ENCODE results near the gene RGS14.

DNA sequence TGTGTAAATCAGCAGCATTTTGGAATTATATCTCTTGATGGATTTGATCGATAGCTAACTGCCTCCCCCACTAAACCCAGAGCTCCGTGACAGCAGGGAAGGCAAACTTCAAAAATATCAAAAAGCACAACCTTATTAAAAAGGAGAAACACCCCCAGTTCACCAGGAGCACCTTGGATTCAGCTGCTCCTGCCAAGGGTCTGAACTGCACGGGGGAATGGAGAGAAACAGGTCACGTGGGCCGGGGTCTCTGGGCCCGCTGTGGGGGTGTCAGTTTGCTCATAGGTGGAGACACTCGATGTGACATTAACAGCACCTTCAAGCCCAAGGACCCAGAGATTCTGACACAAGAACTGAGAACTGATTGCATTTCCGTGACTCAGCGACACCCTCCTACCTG lies 25.5 kb downstream of the RGS14 start:
- TF ChIP-seq EP300 (IDR thresholded peaks at IDR 0.05): no peak
- TF ChIP-seq, protein P1, sequence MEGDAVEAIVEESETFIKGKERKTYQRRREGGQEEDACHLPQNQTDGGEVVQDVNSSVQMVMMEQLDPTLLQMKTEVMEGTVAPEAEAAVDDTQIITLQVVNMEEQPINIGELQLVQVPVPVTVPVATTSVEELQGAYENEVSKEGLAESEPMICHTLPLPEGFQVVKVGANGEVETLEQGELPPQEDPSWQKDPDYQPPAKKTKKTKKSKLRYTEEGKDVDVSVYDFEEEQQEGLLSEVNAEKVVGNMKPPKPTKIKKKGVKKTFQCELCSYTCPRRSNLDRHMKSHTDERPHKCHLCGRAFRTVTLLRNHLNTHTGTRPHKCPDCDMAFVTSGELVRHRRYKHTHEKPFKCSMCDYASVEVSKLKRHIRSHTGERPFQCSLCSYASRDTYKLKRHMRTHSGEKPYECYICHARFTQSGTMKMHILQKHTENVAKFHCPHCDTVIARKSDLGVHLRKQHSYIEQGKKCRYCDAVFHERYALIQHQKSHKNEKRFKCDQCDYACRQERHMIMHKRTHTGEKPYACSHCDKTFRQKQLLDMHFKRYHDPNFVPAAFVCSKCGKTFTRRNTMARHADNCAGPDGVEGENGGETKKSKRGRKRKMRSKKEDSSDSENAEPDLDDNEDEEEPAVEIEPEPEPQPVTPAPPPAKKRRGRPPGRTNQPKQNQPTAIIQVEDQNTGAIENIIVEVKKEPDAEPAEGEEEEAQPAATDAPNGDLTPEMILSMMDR (IDR thresholded peaks at IDR 0.05): no peak
